Measurements from ENCODE around the gene CDC34. TPM values are rescaled to one million over a fixed set of nuclear protein-coding genes. Genes with fewer than 3 reads are reported as not detected.

The CDC34 gene
- total and polyA plus RNA-seq, 9 of the 15 experiments (the other 6 are each of a cell fraction or from before 2014, with no cell fraction given), result 0.80 to 203 (median 65.5) TPM

DNA sequence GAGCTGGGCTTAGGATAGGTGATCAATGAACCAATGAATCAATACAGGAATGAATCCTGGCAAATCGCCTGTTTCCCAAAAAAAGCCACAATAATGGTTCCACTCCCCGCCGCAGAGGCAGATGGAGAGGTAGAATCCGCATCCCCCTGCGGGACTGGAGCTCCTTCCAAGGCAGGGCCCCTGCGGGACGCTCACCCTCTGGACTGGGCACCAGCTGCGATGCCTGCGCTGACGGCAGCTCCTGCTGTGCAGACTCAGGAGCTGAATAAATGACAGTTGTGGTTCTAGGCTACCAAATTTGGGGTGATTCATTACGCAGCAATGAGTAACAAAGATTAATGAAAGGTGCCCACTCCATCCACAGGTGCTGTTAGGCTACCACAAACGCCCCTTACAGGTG is 8.8 kb upstream of the CDC34 start (continued):
- TF ChIP-seq, protein P1, sequence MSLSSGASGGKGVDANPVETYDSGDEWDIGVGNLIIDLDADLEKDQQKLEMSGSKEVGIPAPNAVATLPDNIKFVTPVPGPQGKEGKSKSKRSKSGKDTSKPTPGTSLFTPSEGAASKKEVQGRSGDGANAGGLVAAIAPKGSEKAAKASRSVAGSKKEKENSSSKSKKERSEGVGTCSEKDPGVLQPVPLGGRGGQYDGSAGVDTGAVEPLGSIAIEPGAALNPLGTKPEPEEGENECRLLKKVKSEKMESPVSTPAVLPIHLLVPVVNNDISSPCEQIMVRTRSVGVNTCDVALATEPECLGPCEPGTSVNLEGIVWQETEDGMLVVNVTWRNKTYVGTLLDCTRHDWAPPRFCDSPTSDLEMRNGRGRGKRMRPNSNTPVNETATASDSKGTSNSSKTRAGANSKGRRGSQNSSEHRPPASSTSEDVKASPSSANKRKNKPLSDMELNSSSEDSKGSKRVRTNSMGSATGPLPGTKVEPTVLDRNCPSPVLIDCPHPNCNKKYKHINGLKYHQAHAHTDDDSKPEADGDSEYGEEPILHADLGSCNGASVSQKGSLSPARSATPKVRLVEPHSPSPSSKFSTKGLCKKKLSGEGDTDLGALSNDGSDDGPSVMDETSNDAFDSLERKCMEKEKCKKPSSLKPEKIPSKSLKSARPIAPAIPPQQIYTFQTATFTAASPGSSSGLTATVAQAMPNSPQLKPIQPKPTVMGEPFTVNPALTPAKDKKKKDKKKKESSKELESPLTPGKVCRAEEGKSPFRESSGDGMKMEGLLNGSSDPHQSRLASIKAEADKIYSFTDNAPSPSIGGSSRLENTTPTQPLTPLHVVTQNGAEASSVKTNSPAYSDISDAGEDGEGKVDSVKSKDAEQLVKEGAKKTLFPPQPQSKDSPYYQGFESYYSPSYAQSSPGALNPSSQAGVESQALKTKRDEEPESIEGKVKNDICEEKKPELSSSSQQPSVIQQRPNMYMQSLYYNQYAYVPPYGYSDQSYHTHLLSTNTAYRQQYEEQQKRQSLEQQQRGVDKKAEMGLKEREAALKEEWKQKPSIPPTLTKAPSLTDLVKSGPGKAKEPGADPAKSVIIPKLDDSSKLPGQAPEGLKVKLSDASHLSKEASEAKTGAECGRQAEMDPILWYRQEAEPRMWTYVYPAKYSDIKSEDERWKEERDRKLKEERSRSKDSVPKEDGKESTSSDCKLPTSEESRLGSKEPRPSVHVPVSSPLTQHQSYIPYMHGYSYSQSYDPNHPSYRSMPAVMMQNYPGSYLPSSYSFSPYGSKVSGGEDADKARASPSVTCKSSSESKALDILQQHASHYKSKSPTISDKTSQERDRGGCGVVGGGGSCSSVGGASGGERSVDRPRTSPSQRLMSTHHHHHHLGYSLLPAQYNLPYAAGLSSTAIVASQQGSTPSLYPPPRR (CRISPR knock-in tag; IDR thresholded peaks at IDR 0.05; ENCODE audit: borderline replicate concordance), result no peak
- TF ChIP-seq, protein P2, sequence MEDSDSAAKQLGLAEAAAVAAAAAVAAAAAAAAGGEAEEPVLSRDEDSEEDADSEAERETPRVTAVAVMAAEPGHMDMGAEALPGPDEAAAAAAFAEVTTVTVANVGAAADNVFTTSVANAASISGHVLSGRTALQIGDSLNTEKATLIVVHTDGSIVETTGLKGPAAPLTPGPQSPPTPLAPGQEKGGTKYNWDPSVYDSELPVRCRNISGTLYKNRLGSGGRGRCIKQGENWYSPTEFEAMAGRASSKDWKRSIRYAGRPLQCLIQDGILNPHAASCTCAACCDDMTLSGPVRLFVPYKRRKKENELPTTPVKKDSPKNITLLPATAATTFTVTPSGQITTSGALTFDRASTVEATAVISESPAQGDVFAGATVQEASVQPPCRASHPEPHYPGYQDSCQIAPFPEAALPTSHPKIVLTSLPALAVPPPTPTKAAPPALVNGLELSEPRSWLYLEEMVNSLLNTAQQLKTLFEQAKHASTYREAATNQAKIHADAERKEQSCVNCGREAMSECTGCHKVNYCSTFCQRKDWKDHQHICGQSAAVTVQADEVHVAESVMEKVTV (CRISPR knock-in tag; IDR thresholded peaks at IDR 0.05), result no peak
- TF ChIP-seq, protein P3, sequence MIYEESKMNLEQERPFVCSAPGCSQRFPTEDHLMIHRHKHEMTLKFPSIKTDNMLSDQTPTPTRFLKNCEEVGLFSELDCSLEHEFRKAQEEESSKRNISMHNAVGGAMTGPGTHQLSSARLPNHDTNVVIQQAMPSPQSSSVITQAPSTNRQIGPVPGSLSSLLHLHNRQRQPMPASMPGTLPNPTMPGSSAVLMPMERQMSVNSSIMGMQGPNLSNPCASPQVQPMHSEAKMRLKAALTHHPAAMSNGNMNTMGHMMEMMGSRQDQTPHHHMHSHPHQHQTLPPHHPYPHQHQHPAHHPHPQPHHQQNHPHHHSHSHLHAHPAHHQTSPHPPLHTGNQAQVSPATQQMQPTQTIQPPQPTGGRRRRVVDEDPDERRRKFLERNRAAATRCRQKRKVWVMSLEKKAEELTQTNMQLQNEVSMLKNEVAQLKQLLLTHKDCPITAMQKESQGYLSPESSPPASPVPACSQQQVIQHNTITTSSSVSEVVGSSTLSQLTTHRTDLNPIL (CRISPR knock-in tag; IDR thresholded peaks at IDR 0.05), result no peak
- no peak for TF ChIP-seq OTX1 (CRISPR knock-in tag; IDR thresholded peaks at IDR 0.05)

Measured in K562 (cell line).